Adipocyte (in vitro differentiated cells): ENCODE data around the gene ADH4.

ENCODE experiments used
- DNase-seq: peaks from one replicate; pipeline ENCODE4 v3.0.0-alpha.2; 2015; ENCODE audit warnings: low read depth
- H3K27me3 ChIP-seq: replicated peaks from 2 replicates; pipeline ENCODE4 v1.7.0; 2013; ENCODE audit warnings: mild to moderate bottlenecking, low read length, moderate library complexity; ENCODE audit not compliant: control insufficient read depth, insufficient read depth
- H3K36me3 ChIP-seq: 2 replicates; pipeline ENCODE4 v1.7.0; 2013; ENCODE audit warnings: low read length, mild to moderate bottlenecking, moderate library complexity; ENCODE audit not compliant: control insufficient read depth, insufficient read depth, severe bottlenecking
- H3K4me1 ChIP-seq: 2 replicates; pipeline ENCODE4 v1.7.0; 2013; ENCODE audit warnings: mild to moderate bottlenecking, low read length, moderate library complexity; ENCODE audit not compliant: control insufficient read depth, insufficient read depth
- H3K4me3 ChIP-seq: 2 replicates; pipeline ENCODE4 v1.7.0; 2013; ENCODE audit warnings: mild to moderate bottlenecking, low read length, moderate library complexity
- H3K9ac ChIP-seq: 2 replicates; pipeline ENCODE4 v1.7.0; 2013; ENCODE audit warnings: mild to moderate bottlenecking, low read length, moderate library complexity
- H3K9me3 ChIP-seq: 2 replicates; pipeline ENCODE4 v1.7.0; 2013; ENCODE audit warnings: mild to moderate bottlenecking, low read length, moderate library complexity; ENCODE audit not compliant: control insufficient read depth

ADH4 gene

GRCh38 chr4:99079625-99080295 lies 64.3 kb downstream of the ADH4 start:
- no peak for DNase-seq
- H3K9ac ChIP-seq: no peak overlapping the region
- peaks cover 26% of the 10 kb centered on the region for H3K4me1 ChIP-seq
- peaks cover 100% of the 10 kb centered on the region for H3K36me3 ChIP-seq
- no peaks in the 10 kb centered on the region for H3K27me3 ChIP-seq
- no peak overlapping the region for H3K4me3 ChIP-seq
- no peaks in the 10 kb centered on the region for H3K9me3 ChIP-seq

- Histone ChIP-seq H3K27me3 (no peaks in the 10 kb centered on the region), H3K9me3 (no peaks in the 10 kb centered on the region), H3K4me1 (peaks cover 26% of the 10 kb centered on the region), H3K4me3 (no peak overlapping the region), H3K9ac (no peak overlapping the region), H3K36me3 (peaks cover 100% of the 10 kb centered on the region)
- no peak for DNase-seq
Measured at GRCh38 chr4:99078931-99079624, 65.0 kb downstream of the ADH4 start.

GRCh38 chr4:99078336-99078735 lies 65.8 kb downstream of the ADH4 start:
- DNase-seq: no peak
- Histone ChIP-seq H3K9me3 (no peaks in the 10 kb centered on the region), H3K36me3 (peaks cover 100% of the 10 kb centered on the region), H3K9ac (no peak overlapping the region), H3K27me3 (no peaks in the 10 kb centered on the region), H3K4me1 (peaks cover 29% of the 10 kb centered on the region), H3K4me3 (no peak overlapping the region)

GRCh38 chr4:99077177-99077576 lies 66.9 kb downstream of the ADH4 start:
- DNase-seq: no peak
- Histone ChIP-seq H3K4me1 (peaks cover 29% of the 10 kb centered on the region), H3K9ac (no peak overlapping the region), H3K9me3 (no peaks in the 10 kb centered on the region), H3K36me3 (peaks cover 100% of the 10 kb centered on the region), H3K27me3 (no peaks in the 10 kb centered on the region), H3K4me3 (no peak overlapping the region)

GRCh38 chr4:99076292-99076976 lies 67.7 kb downstream of the ADH4 start:
- H3K4me3 ChIP-seq: no peak overlapping the region
- H3K36me3 ChIP-seq: peaks cover 100% of the 10 kb centered on the region
- DNase-seq: no peak

DNA sequence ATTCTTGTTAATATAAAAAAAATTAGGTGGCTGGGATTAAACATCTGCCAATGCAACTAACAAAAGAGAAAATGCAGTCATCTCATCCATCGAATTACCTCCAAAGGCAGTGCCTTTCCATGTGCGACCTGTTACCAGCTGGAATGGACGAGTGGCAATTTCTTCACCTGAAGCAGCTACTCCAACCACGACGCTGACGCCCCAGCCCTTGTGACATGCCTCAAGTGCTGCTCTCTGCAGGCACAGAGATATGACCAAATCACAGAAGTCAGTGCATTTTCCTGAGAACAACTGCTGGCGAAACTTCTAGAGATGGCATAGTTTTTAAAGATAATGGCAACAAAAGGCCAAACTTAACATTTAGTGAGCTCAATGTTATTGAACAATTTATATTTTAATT lies 69.3 kb downstream of the ADH4 start:
- Histone ChIP-seq H3K4me1 (peaks cover 20% of the 10 kb centered on the region), H3K4me3 (no peak overlapping the region), H3K36me3 (peaks cover 100% of the 10 kb centered on the region), H3K9me3 (no peaks in the 10 kb centered on the region), H3K27me3 (no peaks in the 10 kb centered on the region), H3K9ac (no peak overlapping the region)
- DNase-seq: no peak

More at GRCh38 chr4:99076292-99076976, 67.7 kb downstream of the ADH4 start:
- Histone ChIP-seq H3K4me1 (peaks cover 27% of the 10 kb centered on the region), H3K9ac (no peak overlapping the region), H3K27me3 (no peaks in the 10 kb centered on the region), H3K9me3 (no peaks in the 10 kb centered on the region)
